HEK293T (cell line): ENCODE results near the gene TBC1D13.
"Not testable (repeated sequence)": the region's sequence is repeated elsewhere in the genome, so short reads cannot be mapped to it uniquely, and the experiment has no call there.

Experiments used
- CTCF ChIA-PET: fragments of 350-600 bp; formaldehyde crosslinking; extraction: SDS; loops from one replicate; lab custom pipeline; 2021; ENCODE audit warnings: antibody characterized with exemption, inconsistent platforms; lab: Yijun Ruan, JAX
- POLR2A ChIA-PET: fragments of 350-600 bp; formaldehyde crosslinking; extraction: SDS; loops from one replicate; lab custom pipeline; 2020; ENCODE audit warnings: antibody characterized with exemption, inconsistent platforms; lab: Yijun Ruan, JAX
- DNase-seq: peaks from one replicate; pipeline ENCODE4 v3.0.0; 2012; ENCODE audit warnings: mixed read lengths; ENCODE audit errors: extremely low spot score
- ARNT ChIP-seq: fragments of 450-650 bp; IDR thresholded peaks from 2 replicates; pipeline ENCODE4 v1.6.1; 2017; ENCODE audit warnings: mild to moderate bottlenecking
- BHLHE40 ChIP-seq: fragments of 450-650 bp; IDR thresholded peaks from 2 replicates; pipeline ENCODE4 v1.6.1; 2016; ENCODE audit warnings: mild to moderate bottlenecking, moderate library complexity, borderline replicate concordance
- CTBP1 ChIP-seq: fragments of 450-650 bp; IDR thresholded peaks from 2 replicates; pipeline ENCODE4 v1.6.1; 2016; ENCODE audit warnings: borderline replicate concordance
- ELF4 ChIP-seq: fragments of 450-650 bp; IDR thresholded peaks from 2 replicates; pipeline ENCODE4 v1.6.1; 2017; ENCODE audit warnings: antibody characterized with exemption
- FOXA1 ChIP-seq: fragments of 450-650 bp; IDR thresholded peaks from 2 replicates; pipeline ENCODE4 v1.6.1; 2016; ENCODE audit warnings: mild to moderate bottlenecking
- FOXK2 ChIP-seq: fragments of 450-650 bp; IDR thresholded peaks from 2 replicates; pipeline ENCODE4 v1.6.1; 2016; ENCODE audit warnings: mild to moderate bottlenecking
- FOXM1 ChIP-seq: fragments of 450-650 bp; IDR thresholded peaks from 2 replicates; pipeline ENCODE4 v1.6.1; 2017; ENCODE audit warnings: mild to moderate bottlenecking, borderline replicate concordance
- HDGF ChIP-seq: fragments of 450-650 bp; IDR thresholded peaks from 2 replicates; pipeline ENCODE4 v1.6.1; 2017; ENCODE audit warnings: antibody characterized with exemption, borderline replicate concordance
- L3MBTL2 ChIP-seq: fragments of 450-650 bp; conservative IDR thresholded peaks from 2 replicates; pipeline ENCODE4 v1.6.1; 2016; ENCODE audit warnings: mild to moderate bottlenecking
- LEF1 ChIP-seq: fragments of 450-650 bp; IDR thresholded peaks from 2 replicates; pipeline ENCODE4 v1.6.1; 2017; ENCODE audit warnings: mild to moderate bottlenecking, borderline replicate concordance
- NFRKB ChIP-seq: fragments of 450-650 bp; IDR thresholded peaks from 2 replicates; pipeline ENCODE4 v1.6.1; 2016; ENCODE audit warnings: mild to moderate bottlenecking, moderate library complexity
- SP1 ChIP-seq: fragments of 450-650 bp; IDR thresholded peaks from 2 replicates; pipeline ENCODE4 v1.6.1; 2017
- TARDBP ChIP-seq: fragments of 450-650 bp; IDR thresholded peaks from 2 replicates; pipeline ENCODE4 v1.6.1; 2016
- TF ChIP-seq, protein P1 (sequence below): fragments of 450-650 bp; IDR thresholded peaks from 2 replicates; pipeline ENCODE4 v1.6.1; 2016

Gene TBC1D13

DNA sequence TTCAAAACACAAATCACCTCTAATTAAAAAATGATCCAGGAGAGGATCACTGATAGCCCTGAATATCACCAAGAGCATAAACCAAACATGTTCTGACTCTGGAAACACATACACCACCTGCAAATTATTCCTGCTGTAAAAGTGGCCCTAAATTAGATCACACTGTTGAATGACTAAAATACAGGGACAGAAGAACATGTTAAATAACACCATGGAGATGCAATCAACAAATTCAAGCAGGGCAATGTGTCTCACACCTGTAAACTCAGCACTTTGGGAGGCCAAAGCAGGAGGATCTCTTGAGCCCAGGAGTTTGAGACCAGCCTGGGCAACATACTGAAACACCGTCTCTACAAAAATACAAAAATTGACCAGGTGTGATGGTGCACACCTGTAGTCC lies 60.8 kb downstream of the TBC1D13 start:
- no peak for DNase-seq
- CTCF ChIA-PET, result no interaction called here
- TF ChIP-seq BHLHE40, result no peak
- no peak for TF ChIP-seq TARDBP
- TF ChIP-seq HDGF, result no peak
- TF ChIP-seq SP1, result no peak
- TF ChIP-seq FOXK2, result no peak
- TF ChIP-seq, protein P1, sequence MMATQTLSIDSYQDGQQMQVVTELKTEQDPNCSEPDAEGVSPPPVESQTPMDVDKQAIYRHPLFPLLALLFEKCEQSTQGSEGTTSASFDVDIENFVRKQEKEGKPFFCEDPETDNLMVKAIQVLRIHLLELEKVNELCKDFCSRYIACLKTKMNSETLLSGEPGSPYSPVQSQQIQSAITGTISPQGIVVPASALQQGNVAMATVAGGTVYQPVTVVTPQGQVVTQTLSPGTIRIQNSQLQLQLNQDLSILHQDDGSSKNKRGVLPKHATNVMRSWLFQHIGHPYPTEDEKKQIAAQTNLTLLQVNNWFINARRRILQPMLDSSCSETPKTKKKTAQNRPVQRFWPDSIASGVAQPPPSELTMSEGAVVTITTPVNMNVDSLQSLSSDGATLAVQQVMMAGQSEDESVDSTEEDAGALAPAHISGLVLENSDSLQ, result no peak
- TF ChIP-seq ELF4, result no peak
- TF ChIP-seq CTBP1, result no peak
- no peak for TF ChIP-seq ARNT
- TF ChIP-seq NFRKB, result no peak
- TF ChIP-seq L3MBTL2, result no peak
- no peak for TF ChIP-seq FOXA1
- TF ChIP-seq LEF1, result no peak
- TF ChIP-seq FOXM1, result no peak
- POLR2A ChIA-PET, result no interaction called here

DNA sequence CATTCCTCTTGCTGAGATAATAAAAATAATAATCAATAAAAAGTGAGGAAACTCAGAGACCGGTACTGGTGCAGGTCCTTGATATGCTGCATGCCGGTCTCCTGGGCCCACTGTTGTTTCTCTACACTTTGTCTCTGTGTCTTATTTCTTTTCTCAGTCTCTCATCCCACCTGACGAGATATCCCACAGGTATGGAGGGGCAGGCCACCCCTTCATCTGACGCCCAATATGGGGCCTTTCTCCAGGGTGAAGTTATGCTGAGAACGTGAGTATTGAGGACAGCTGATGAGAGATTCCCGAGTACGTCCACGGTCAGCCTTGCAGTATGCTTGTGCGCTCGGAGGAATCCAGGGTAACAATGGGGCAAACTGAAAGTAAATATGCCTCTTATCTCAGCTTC lies 64.0 kb downstream of the TBC1D13 start:
- CTCF ChIA-PET, DNase-seq, POLR2A ChIA-PET: not testable (repeated sequence)

DNA sequence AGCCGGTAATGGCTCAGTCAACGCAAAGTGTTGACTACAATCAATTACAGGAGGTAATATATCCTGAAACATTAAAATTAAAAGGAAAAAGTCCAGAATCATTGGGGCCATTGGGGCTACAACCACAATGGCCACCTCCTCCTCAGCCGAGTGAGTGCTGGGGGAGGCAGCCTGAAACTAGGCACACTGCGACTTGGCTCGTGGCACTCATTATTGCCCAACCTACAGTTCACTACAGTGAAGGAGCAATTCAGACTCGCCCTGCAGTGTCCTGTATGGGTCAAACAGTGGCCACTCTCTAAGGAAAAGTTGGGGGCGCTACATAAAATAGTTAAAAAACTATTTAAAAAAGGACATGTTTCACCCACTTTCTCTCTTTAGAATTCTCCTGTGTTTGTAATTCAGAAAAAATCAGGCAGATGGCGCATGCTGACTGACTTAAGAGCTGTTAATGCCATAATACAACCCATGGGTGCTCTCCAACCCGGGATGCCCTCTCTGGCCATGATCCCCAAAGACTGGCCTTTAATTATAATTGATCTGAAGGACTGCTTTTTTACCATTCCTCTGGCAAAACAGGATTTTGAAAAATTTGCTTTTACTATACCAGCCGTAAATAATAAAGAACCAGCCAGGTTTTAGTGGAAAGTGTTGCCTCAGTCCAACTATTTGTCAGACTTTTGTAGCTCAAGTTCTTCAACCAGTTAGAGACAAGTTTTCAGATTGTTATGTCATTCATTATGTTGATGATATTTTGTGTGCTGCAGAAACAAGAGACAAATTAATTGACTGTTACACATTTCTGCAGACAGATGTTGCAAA lies 64.9 kb downstream of the TBC1D13 start:
- CTCF ChIA-PET, result interaction anchor here (0.7 kb wide), 1 partner anchor 14 kb away, joined by 3 read pairs; no protein-coding TSS in a partner anchor
- POLR2A ChIA-PET, DNase-seq: not testable (repeated sequence)

DNA sequence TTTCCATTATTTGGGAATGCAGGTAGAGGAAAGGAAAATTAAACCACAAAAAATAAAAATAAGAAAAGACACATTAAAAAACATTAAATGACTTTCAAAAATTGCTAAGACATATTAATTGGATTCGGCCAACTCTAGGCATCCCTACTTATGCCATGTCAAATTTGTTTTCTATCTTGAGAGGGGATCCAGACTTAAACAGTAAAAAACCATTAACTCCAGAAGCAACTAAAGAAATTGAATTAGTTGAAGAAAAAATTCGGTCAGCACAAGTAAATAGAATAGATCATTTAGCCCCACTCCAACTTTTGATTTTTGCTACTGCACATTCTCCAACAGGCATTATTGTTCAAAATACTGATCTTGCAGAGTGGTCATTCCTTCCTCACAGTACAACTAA lies 65.6 kb downstream of the TBC1D13 start:
- POLR2A ChIA-PET, DNase-seq: not testable (repeated sequence)
- CTCF ChIA-PET, result interaction anchor here (0.7 kb wide), 1 partner anchor 15 kb away, joined by 3 read pairs; no protein-coding TSS in a partner anchor

GRCh38 chr9:128854454-128854853 lies 67.4 kb downstream of the TBC1D13 start:
- DNase-seq, POLR2A ChIA-PET: not testable (repeated sequence)
- CTCF ChIA-PET, result interaction anchor here (1.2 kb wide), 1 partner anchor 95 kb away, joined by 4 read pairs; no protein-coding TSS in a partner anchor

DNA sequence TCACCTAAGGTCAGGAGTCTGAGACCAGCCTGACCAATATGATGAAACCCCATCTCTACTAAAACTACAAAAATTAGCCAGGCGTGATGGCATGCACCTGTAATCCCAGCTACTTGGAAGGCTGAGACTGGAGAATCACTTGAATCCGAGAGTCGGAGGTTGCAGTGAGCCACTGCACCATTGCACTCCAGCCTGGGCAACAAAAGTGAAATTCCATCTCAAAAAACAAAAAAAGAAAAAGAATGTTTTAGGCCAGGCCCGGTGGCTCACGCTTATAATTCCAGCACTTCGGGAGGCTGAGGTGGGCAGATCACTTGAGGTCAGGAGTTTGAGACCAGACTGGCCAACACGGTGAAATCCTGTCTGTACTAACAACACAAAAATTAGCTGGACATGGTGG lies 71.4 kb downstream of the TBC1D13 start:
- DNase-seq, CTCF ChIA-PET, POLR2A ChIA-PET: not testable (repeated sequence)
